OCI-LY7 (cell line): ENCODE data around the gene PSMB11. TPM values are rescaled to one million over a fixed set of nuclear protein-coding genes. Genes with fewer than 3 reads are reported as not detected.

Experiments
- BruUV-seq: library from RNA; stranded (reverse); fragments of 400-500 nt; replicated peaks from 2 replicates; lab custom pipeline; 2021; lab: Mats Ljungman, UMichigan
- CTCF ChIA-PET: fragments of 300-600 bp; sonication (Branson Sonifier 250); formaldehyde crosslinking; loops from one replicate; lab custom pipeline; 2022; ENCODE audit warnings: antibody characterized with exemption; ENCODE audit not compliant: unreplicated experiment; lab: Charles Lee
- POLR2A ChIA-PET: fragments of 300-600 bp; sonication (Branson Sonifier 250); formaldehyde crosslinking; loops from one replicate; lab custom pipeline; 2022; ENCODE audit warnings: antibody characterized with exemption; lab: Charles Lee
- DNase-seq: peaks from one replicate; pipeline ENCODE4 v3.0.0-alpha.2; 2015; ENCODE audit warnings: low spot score
- H2AFZ ChIP-seq: fragments of 200-600 bp; sonication (generic), shearing (Covaris generic); 2 replicates; pipeline ENCODE4 v1.6.1; 2014; ENCODE audit warnings: mild to moderate bottlenecking, antibody characterized with exemption, low read length, moderate library complexity
- H3K27ac ChIP-seq: fragments of 200-600 bp; sonication (generic); 2 replicates; pipeline ENCODE4 v1.5.1; 2014; ENCODE audit warnings: mixed run types, low read depth, mild to moderate bottlenecking, moderate library complexity, low read length, inconsistent platforms; ENCODE audit not compliant: poor library complexity, severe bottlenecking
- H3K36me3 ChIP-seq: fragments of 200-600 bp; sonication (generic); 2 replicates; pipeline ENCODE4 v1.6.1; 2014; ENCODE audit warnings: mild to moderate bottlenecking, antibody characterized with exemption, low read length, moderate library complexity, mixed read lengths; ENCODE audit not compliant: insufficient read depth
- H3K4me1 ChIP-seq: fragments of 200-600 bp; sonication (generic); 2 replicates; pipeline ENCODE4 v1.5.1; 2014; ENCODE audit warnings: mild to moderate bottlenecking, low read length; ENCODE audit not compliant: insufficient read depth, poor library complexity, severe bottlenecking
- H3K4me2 ChIP-seq: fragments of 200-600 bp; sonication (generic); 2 replicates; pipeline ENCODE4 v1.6.1; 2014; ENCODE audit warnings: mild to moderate bottlenecking, low read length
- H3K4me3 ChIP-seq: fragments of 200-600 bp; sonication (generic); 2 replicates; pipeline ENCODE4 v1.5.1; 2014; ENCODE audit warnings: mild to moderate bottlenecking, low read depth, low read length; ENCODE audit not compliant: poor library complexity, severe bottlenecking
- H3K79me2 ChIP-seq: fragments of 200-600 bp; sonication (generic); 2 replicates; pipeline ENCODE4 v1.6.1; 2016; ENCODE audit warnings: low read depth, mild to moderate bottlenecking, low read length, moderate library complexity, mixed read lengths; ENCODE audit not compliant: insufficient read depth
- H3K9me2 ChIP-seq: fragments of 200-600 bp; sonication (generic); 2 replicates; pipeline ENCODE4 v1.6.1; 2016; ENCODE audit warnings: mild to moderate bottlenecking, low read length, mixed read lengths; ENCODE audit not compliant: insufficient read depth
- H3K9me3 ChIP-seq: fragments of 200-600 bp; sonication (generic); 2 replicates; pipeline ENCODE4 v1.6.1; 2014; ENCODE audit warnings: mild to moderate bottlenecking, mixed run types, low read length, mixed read lengths
- H4K20me1 ChIP-seq: fragments of 200-600 bp; sonication (generic); 2 replicates; pipeline ENCODE4 v1.6.1; 2014; ENCODE audit warnings: mild to moderate bottlenecking, antibody characterized with exemption, low read length, moderate library complexity, mixed read lengths; ENCODE audit not compliant: insufficient read depth
- EZH2phosphoT487 ChIP-seq: fragments of 200-600 bp; sonication (generic); IDR thresholded peaks from 2 replicates; pipeline ENCODE4 v1.6.1; 2018; ENCODE audit warnings: low read depth, borderline replicate concordance, mild to moderate bottlenecking, mixed run types, antibody characterized with exemption, low read length, moderate library complexity, mixed read lengths
- intact Hi-C: fragments of 100-400 bp; cut with micrococcal nuclease; formaldehyde crosslinking; loops from one replicate; pipeline ENCODE4 v1.10.0; 2022; ENCODE audit not compliant: unreplicated experiment
- total RNA-seq, 2 experiments: library from RNA; depleted of rRNA in 1 of 2; stranded (reverse); fragments of >200 nt in 1 of 2; shearing (Covaris generic) in 1 of 2; gene quantifications; 2 replicates each; pipeline ENCODE4 v1.2.3, GENCODE V29; 2014 to 2022
- TF ChIP-seq, protein P1 (sequence below): fragments of 200-600 bp; sonication (generic); conservative IDR thresholded peaks from 2 replicates; pipeline ENCODE4 v1.5.1; 2014; ENCODE audit warnings: mild to moderate bottlenecking, antibody characterized with exemption, low read length, moderate library complexity, mixed read lengths

PSMB11 gene
- total RNA-seq, 2 experiments from 2014 or later, result not detected

- POLR2A ChIA-PET, result interaction anchor here (1.3 to 1.4 kb wide), 2 partner anchors 22 to 83 kb away, joined by 5 to 11 read pairs; no protein-coding TSS in a partner anchor
- H2AFZ ChIP-seq, result no peak overlapping the region
- H3K4me3 ChIP-seq, result peak overlapping the region; percentile 92
These were observed 51.5 kb downstream of the PSMB11 start for GRCh38 chr14:23093526-23093925.

More at GRCh38 chr14:23093526-23093925, 51.5 kb downstream of the PSMB11 start:
- intact Hi-C loops, result no loop called here
- Histone ChIP-seq H3K4me1 (peaks cover 23% of the 10 kb centered on the region), H4K20me1 (peaks cover 21% of the 10 kb centered on the region), H3K9me2 (no peaks in the 10 kb centered on the region), H3K9me3 (no peaks in the 10 kb centered on the region), H3K27ac (no peak overlapping the region), H3K79me2 (peaks cover 56% of the 10 kb centered on the region), H3K4me2 (peak overlapping the region; percentile 94), H3K36me3 (peaks cover 68% of the 10 kb centered on the region)
- BruUV-seq, result no TSS peak
- CTCF ChIA-PET, result interaction anchor here (1.0 kb wide), 1 partner anchor 15 kb away, joined by 3 read pairs; no protein-coding TSS in a partner anchor
- no peak for DNase-seq
- TF ChIP-seq, protein P1, sequence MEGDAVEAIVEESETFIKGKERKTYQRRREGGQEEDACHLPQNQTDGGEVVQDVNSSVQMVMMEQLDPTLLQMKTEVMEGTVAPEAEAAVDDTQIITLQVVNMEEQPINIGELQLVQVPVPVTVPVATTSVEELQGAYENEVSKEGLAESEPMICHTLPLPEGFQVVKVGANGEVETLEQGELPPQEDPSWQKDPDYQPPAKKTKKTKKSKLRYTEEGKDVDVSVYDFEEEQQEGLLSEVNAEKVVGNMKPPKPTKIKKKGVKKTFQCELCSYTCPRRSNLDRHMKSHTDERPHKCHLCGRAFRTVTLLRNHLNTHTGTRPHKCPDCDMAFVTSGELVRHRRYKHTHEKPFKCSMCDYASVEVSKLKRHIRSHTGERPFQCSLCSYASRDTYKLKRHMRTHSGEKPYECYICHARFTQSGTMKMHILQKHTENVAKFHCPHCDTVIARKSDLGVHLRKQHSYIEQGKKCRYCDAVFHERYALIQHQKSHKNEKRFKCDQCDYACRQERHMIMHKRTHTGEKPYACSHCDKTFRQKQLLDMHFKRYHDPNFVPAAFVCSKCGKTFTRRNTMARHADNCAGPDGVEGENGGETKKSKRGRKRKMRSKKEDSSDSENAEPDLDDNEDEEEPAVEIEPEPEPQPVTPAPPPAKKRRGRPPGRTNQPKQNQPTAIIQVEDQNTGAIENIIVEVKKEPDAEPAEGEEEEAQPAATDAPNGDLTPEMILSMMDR, result no peak
- no peak for TF ChIP-seq EZH2phosphoT487

Other genes with a start within 250 kb of the PSMB11 start
- gene SLC7A7, start 226.8 kb upstream of the PSMB11 start, total RNA-seq (2014; rRNA removed; shearing (Covaris generic)), result 30.6 and 32.7 TPM in 2 replicates
- gene SLC7A7, start 226.8 kb upstream of the PSMB11 start, total RNA-seq (2022), result 50.0 and 59.2 TPM in 2 replicates
- 100 and 126 TPM in 2 replicates for gene MRPL52, start 212.3 kb upstream of the PSMB11 start, total RNA-seq (2014; rRNA removed; shearing (Covaris generic))
- gene MRPL52, start 212.3 kb upstream of the PSMB11 start, total RNA-seq (2022), result 164 and 181 TPM in 2 replicates
- 2.8 TPM in 2 replicates for gene MMP14, start 205.6 kb upstream of the PSMB11 start, total RNA-seq (2014; rRNA removed; shearing (Covaris generic))
- gene MMP14, start 205.6 kb upstream of the PSMB11 start, total RNA-seq (2022), result 9.0 and 11.9 TPM in 2 replicates
- 19.0 and 25.5 TPM in 2 replicates for gene LRP10, start 170.5 kb upstream of the PSMB11 start, total RNA-seq (2014; rRNA removed; shearing (Covaris generic))
- 53.3 and 55.1 TPM in 2 replicates for gene LRP10, start 170.5 kb upstream of the PSMB11 start, total RNA-seq (2022)
- 1.1 and 5.7 TPM in 2 replicates for gene REM2, start 159.0 kb upstream of the PSMB11 start, total RNA-seq (2014; rRNA removed; shearing (Covaris generic))
- gene REM2, start 159.0 kb upstream of the PSMB11 start, total RNA-seq (2022), result 1.5 and 2.1 TPM in 2 replicates
- gene RBM23, start 123.1 kb upstream of the PSMB11 start, total RNA-seq (2014; rRNA removed; shearing (Covaris generic)), result 81.0 and 106 TPM in 2 replicates
- 90.1 and 91.0 TPM in 2 replicates for gene RBM23, start 123.1 kb upstream of the PSMB11 start, total RNA-seq (2022)
- gene PRMT5, start 112.8 kb upstream of the PSMB11 start, total RNA-seq (2014; rRNA removed; shearing (Covaris generic)), result 82.2 and 93.1 TPM in 2 replicates
- 124 and 135 TPM in 2 replicates for gene PRMT5, start 112.8 kb upstream of the PSMB11 start, total RNA-seq (2022)
- gene HAUS4, start 85.1 kb upstream of the PSMB11 start, total RNA-seq (2014; rRNA removed; shearing (Covaris generic)), result 105 and 126 TPM in 2 replicates
- 96.7 and 103 TPM in 2 replicates for gene HAUS4, start 85.1 kb upstream of the PSMB11 start, total RNA-seq (2022)
- gene AJUBA, start 59.7 kb upstream of the PSMB11 start, total RNA-seq (2014; rRNA removed; shearing (Covaris generic)), result 0.13 and 0.22 TPM in 2 replicates
- 0.37 and 0.88 TPM in 2 replicates for gene AJUBA, start 59.7 kb upstream of the PSMB11 start, total RNA-seq (2022)
- gene C14orf93, start 32.1 kb upstream of the PSMB11 start, total RNA-seq (2014; rRNA removed; shearing (Covaris generic)), result 13.8 and 17.9 TPM in 2 replicates
- gene C14orf93, start 32.1 kb upstream of the PSMB11 start, total RNA-seq (2022), result 15.2 and 17.4 TPM in 2 replicates
- gene PSMB5, start 7.3 kb upstream of the PSMB11 start, total RNA-seq (2014; rRNA removed; shearing (Covaris generic)), result 111 and 133 TPM in 2 replicates
- 85.5 and 122 TPM in 2 replicates for gene PSMB5, start 7.3 kb upstream of the PSMB11 start, total RNA-seq (2022)
- gene CDH24, start 15.3 kb downstream of the PSMB11 start, total RNA-seq (2014; rRNA removed; shearing (Covaris generic)), result 1.1 and 1.5 TPM in 2 replicates
- gene CDH24, start 15.3 kb downstream of the PSMB11 start, total RNA-seq (2022), result 0.46 and 0.51 TPM in 2 replicates
- 107 and 130 TPM in 2 replicates for gene ACIN1, start 52.9 kb downstream of the PSMB11 start, total RNA-seq (2014; rRNA removed; shearing (Covaris generic))
- 203 and 206 TPM in 2 replicates for gene ACIN1, start 52.9 kb downstream of the PSMB11 start, total RNA-seq (2022)
- gene C14orf119, start 53.3 kb downstream of the PSMB11 start, total RNA-seq (2014; rRNA removed; shearing (Covaris generic)), result 25.9 and 44.5 TPM in 2 replicates
- gene C14orf119, start 53.3 kb downstream of the PSMB11 start, total RNA-seq (2022), result 37.0 and 42.4 TPM in 2 replicates
- not detected in 2 replicates for gene CIROP, start 62.8 kb downstream of the PSMB11 start, total RNA-seq (2014; rRNA removed; shearing (Covaris generic))
- gene CIROP, start 62.8 kb downstream of the PSMB11 start, total RNA-seq (2022), result not detected in 2 replicates
- gene CEBPE, start 77.0 kb downstream of the PSMB11 start, total RNA-seq (2014; rRNA removed; shearing (Covaris generic)), result 0.67 and 1.1 TPM in 2 replicates
- gene CEBPE, start 77.0 kb downstream of the PSMB11 start, total RNA-seq (2022), result 2.2 and 2.3 TPM in 2 replicates
- 0.49 and 4.0 TPM in 2 replicates for gene SLC7A8, start 141.4 kb downstream of the PSMB11 start, total RNA-seq (2014; rRNA removed; shearing (Covaris generic))
- 6.2 and 11.4 TPM in 2 replicates for gene SLC7A8, start 141.4 kb downstream of the PSMB11 start, total RNA-seq (2022)
- gene RNF212B, start 195.7 kb downstream of the PSMB11 start, total RNA-seq (2014; rRNA removed; shearing (Covaris generic)), result not detected in 2 replicates
- gene RNF212B, start 195.7 kb downstream of the PSMB11 start, total RNA-seq (2022), result not detected in 2 replicates
- 6.3 and 7.1 TPM in 2 replicates for gene HOMEZ, start 243.9 kb downstream of the PSMB11 start, total RNA-seq (2014; rRNA removed; shearing (Covaris generic))
- 16.5 and 17.2 TPM in 2 replicates for gene HOMEZ, start 243.9 kb downstream of the PSMB11 start, total RNA-seq (2022)